HepG2 (cell line): ENCODE results near the gene GADD45B. TPM values are rescaled to one million over a fixed set of nuclear protein-coding genes. Genes with fewer than 3 reads are reported as not detected.

ENCODE experiments used
- CREB3 ChIP-seq: sonication (generic); formaldehyde crosslinking; IDR thresholded peaks from 2 replicates; pipeline ENCODE4 v1.5.0; 2020; ENCODE audit warnings: missing genetic modification reagents
- ELF4 ChIP-seq: sonication (generic); formaldehyde crosslinking; IDR thresholded peaks from 2 replicates; pipeline ENCODE4 v1.5.0; 2020; ENCODE audit warnings: missing genetic modification reagents, mild to moderate bottlenecking, moderate library complexity, borderline replicate concordance
- FOXP4 ChIP-seq: sonication (generic); formaldehyde crosslinking; IDR thresholded peaks from 2 replicates; pipeline ENCODE4 v1.4.0; 2020; ENCODE audit warnings: missing genetic modification reagents
- FUBP1 ChIP-seq: sonication (generic); formaldehyde crosslinking; IDR thresholded peaks from 2 replicates; pipeline ENCODE4 v1.5.1; 2020; ENCODE audit warnings: missing genetic modification reagents, mild to moderate bottlenecking, borderline replicate concordance
- MLXIP ChIP-seq: sonication (generic); formaldehyde crosslinking; IDR thresholded peaks from 2 replicates; pipeline ENCODE4 v1.9.0; 2021; ENCODE audit warnings: missing genetic modification reagents, borderline replicate concordance
- SOX6 ChIP-seq, 2 experiments: fragments of 450-650 bp in 1 of 2; sonication (generic) in 1 of 2; formaldehyde crosslinking in 1 of 2; IDR thresholded peaks; 2 replicates each; pipeline versions ENCODE4 v1.4.0 to v1.6.1; 2017 to 2020; ENCODE audit warnings: antibody characterized with exemption in 1 of 2, mild to moderate bottlenecking in 1 of 2, missing genetic modification reagents in 1 of 2
- TAF15 ChIP-seq: fragments of 200-400 bp; formaldehyde crosslinking; IDR thresholded peaks from one replicate; pipeline ENCODE4 v1.6.1; 2018; ENCODE audit warnings: mild to moderate bottlenecking, low read depth, low read length; ENCODE audit not compliant: poor library complexity, severe bottlenecking
- THAP8 ChIP-seq: sonication (generic); formaldehyde crosslinking; IDR thresholded peaks from 2 replicates; pipeline ENCODE4 v1.5.1; 2020; ENCODE audit warnings: missing genetic modification reagents, mild to moderate bottlenecking, borderline replicate concordance
- ZBTB33 ChIP-seq: sonication (generic); formaldehyde crosslinking; IDR thresholded peaks from 2 replicates; pipeline ENCODE4 v1.4.0; 2020; ENCODE audit warnings: missing genetic modification reagents
- ZKSCAN8 ChIP-seq: IDR thresholded peaks from 2 replicates; pipeline ENCODE4 v1.6.1; 2016; ENCODE audit warnings: borderline replicate concordance, missing genetic modification reagents, missing compliant biosample characterization
- ZNF431 ChIP-seq: sonication (generic); formaldehyde crosslinking; IDR thresholded peaks from 2 replicates; pipeline ENCODE4 v1.9.0; 2022; ENCODE audit warnings: missing genetic modification reagents, low read depth, mild to moderate bottlenecking, borderline replicate concordance
- ZNF672 ChIP-seq: sonication (generic); formaldehyde crosslinking; IDR thresholded peaks from 2 replicates; pipeline ENCODE4 v1.8.1; 2022; ENCODE audit warnings: missing genetic modification reagents
- ZSCAN5A ChIP-seq: sonication (generic); formaldehyde crosslinking; IDR thresholded peaks from 2 replicates; pipeline ENCODE4 v1.8.0; 2022; ENCODE audit warnings: mild to moderate bottlenecking, missing genetic modification reagents, borderline replicate concordance
- polyA plus RNA-seq, 8 experiments: library from polyadenylated mRNA; depleted of rRNA in 3 of 8; stranded (reverse) in 7 of 8; unstranded in 1 of 8; fragments of >200 nt; fragmentation: Illumina TruSeq in 4 of 8; extraction: Trizol in 4 of 8; gene quantifications; 2 replicates each; pipeline versions ENCODE4 v1.2.1 to v1.2.3, GENCODE V29; 2011 to 2016; ENCODE audit warnings: low read depth in 4 of 8, missing spikeins in 1 of 8, mixed read lengths in 1 of 8; ENCODE audit not compliant: insufficient read depth in 1 of 8
- total RNA-seq, 5 experiments: library from RNA; depleted of rRNA; stranded (reverse); fragments of >200 nt; fragmentation: Illumina TruSeq; extraction: Trizol; gene quantifications; 2 replicates each; pipeline ENCODE4 v1.2.3, GENCODE V29; 2016; ENCODE audit warnings: low read depth in 1 of 5

GADD45B gene
- total and polyA plus RNA-seq, 2 of the 13 experiments (the other 11 are each of a cell fraction or from before 2014, with no cell fraction given): 4.6 to 34.1 TPM

GRCh38 chr19:2474232-2475017, 1.5 kb upstream of the GADD45B start (continued):
- TF ChIP-seq MLXIP (CRISPR knock-in tag) (no peak), ZNF431 (CRISPR knock-in tag) (no peak), FUBP1 (CRISPR knock-in tag) (no peak), CREB3 (CRISPR knock-in tag) (no peak), ZSCAN5A (CRISPR knock-in tag) (no peak), ZBTB33 (peak; percentile 61; the same call in 1 of the 2 replicates), ZKSCAN8 (CRISPR knock-in tag) (peak; percentile 50; the same call in 1 of the 2 replicates), ZNF672 (CRISPR knock-in tag) (no peak), SOX6 (IDR thresholded peaks at IDR 0.05) (no peak), SOX6 (CRISPR knock-in tag; IDR thresholded peaks at IDR 0.05) (peak; percentile 60; the same call in 1 of the 2 replicates), ELF4 (CRISPR knock-in tag) (no peak), THAP8 (CRISPR knock-in tag) (no peak), FOXP4 (CRISPR knock-in tag) (peak; percentile 23; the same call in 1 of the 2 replicates), TAF15 (no peak)
